ENCODE results near the gene SAMM50.

- TF ChIP-seq CTCF (IDR thresholded peaks at IDR 0.05; ENCODE audit: low read length) (no peak), EZH2 (IDR thresholded peaks at IDR 0.05; ENCODE audit: borderline replicate concordance, low read length) (no peak)
These were observed 25.3 kb downstream of the SAMM50 start for GRCh38 chr22:43980579-43980978.

Measured in OCI-LY1 (cell line).